Glomerular visceral epithelial cell (primary cell): ENCODE measurements around the gene SHISA6.

Experiments used
- DNase-seq: peaks from one replicate; pipeline ENCODE4 v3.0.0-alpha.2; 2016; ENCODE audit errors: extremely low spot score

The SHISA6 gene

GRCh38 chr17:11349106-11349505 lies 108.1 kb downstream of the SHISA6 start:
- DNase-seq, result no peak

- DNase-seq, result no peak
Measured at GRCh38 chr17:11351479-11351878, 110.5 kb downstream of the SHISA6 start.

- no peak for DNase-seq
Measured at GRCh38 chr17:11353601-11354000, 112.6 kb downstream of the SHISA6 start.

GRCh38 chr17:11356371-11356770 lies 115.4 kb downstream of the SHISA6 start:
- DNase-seq, result no peak

GRCh38 chr17:11363565-11364117 lies 122.6 kb downstream of the SHISA6 start:
- DNase-seq, result no peak

- no peak for DNase-seq
Measured at GRCh38 chr17:11366272-11366850, 125.3 kb downstream of the SHISA6 start.

GRCh38 chr17:11369575-11369974 lies 128.6 kb downstream of the SHISA6 start:
- DNase-seq, result no peak

- no peak for DNase-seq
Measured at GRCh38 chr17:11372692-11373091, 131.7 kb downstream of the SHISA6 start.

- no peak for DNase-seq
Measured at GRCh38 chr17:11378506-11378905, 137.5 kb downstream of the SHISA6 start.

GRCh38 chr17:11380761-11381160 lies 139.7 kb downstream of the SHISA6 start:
- DNase-seq, result no peak

- no peak for DNase-seq
Measured at GRCh38 chr17:11383157-11383556, 142.1 kb downstream of the SHISA6 start.

GRCh38 chr17:11384131-11384530 lies 143.1 kb downstream of the SHISA6 start:
- DNase-seq, result no peak

- no peak for DNase-seq
Measured at GRCh38 chr17:11387610-11388009, 146.6 kb downstream of the SHISA6 start.

GRCh38 chr17:11388054-11388453 lies 147.0 kb downstream of the SHISA6 start:
- no peak for DNase-seq

- DNase-seq, result no peak
Measured at GRCh38 chr17:11389583-11389982, 148.6 kb downstream of the SHISA6 start.

- no peak for DNase-seq
Measured at GRCh38 chr17:11391134-11391533, 150.1 kb downstream of the SHISA6 start.

- no peak for DNase-seq
Measured at GRCh38 chr17:11404431-11405276, 163.6 kb downstream of the SHISA6 start.

- no peak for DNase-seq
Measured at GRCh38 chr17:11406716-11407115, 165.7 kb downstream of the SHISA6 start.

- DNase-seq, result no peak
Measured at GRCh38 chr17:11412654-11413053, 171.6 kb downstream of the SHISA6 start.

GRCh38 chr17:11418342-11418741 lies 177.3 kb downstream of the SHISA6 start:
- no peak for DNase-seq

- no peak for DNase-seq
Measured at GRCh38 chr17:11430751-11431150, 189.7 kb downstream of the SHISA6 start.

GRCh38 chr17:11438673-11439072 lies 197.7 kb downstream of the SHISA6 start:
- no peak for DNase-seq

- no peak for DNase-seq
Measured at GRCh38 chr17:11441004-11441403, 200.0 kb downstream of the SHISA6 start.
